Ishikawa (cell line): ENCODE measurements around the gene TACC2.
A peak's percentile ranks its signal among the peaks of the same experiment; 100 is the strongest.

Experiments
- CEBPB ChIP-seq: IDR thresholded peaks from 2 replicates; pipeline ENCODE4 v1.6.1; 2012
- CREB1 ChIP-seq: IDR thresholded peaks from 2 replicates; pipeline ENCODE4 v1.6.1; 2012; ENCODE audit warnings: low read depth
- EGR1 ChIP-seq: IDR thresholded peaks from 2 replicates; pipeline ENCODE4 v1.6.1; 2012
- EP300 ChIP-seq: IDR thresholded peaks from 2 replicates; pipeline ENCODE4 v1.6.1; 2012; ENCODE audit warnings: borderline replicate concordance
- FOXM1 ChIP-seq: IDR thresholded peaks from 2 replicates; pipeline ENCODE4 v1.6.1; 2012; ENCODE audit warnings: low read depth, borderline replicate concordance
- MAX ChIP-seq: IDR thresholded peaks from 2 replicates; pipeline ENCODE4 v1.6.1; 2012
- NFIC ChIP-seq: IDR thresholded peaks from 2 replicates; pipeline ENCODE4 v1.6.1; 2012
- RAD21 ChIP-seq: IDR thresholded peaks from 2 replicates; pipeline ENCODE4 v1.6.1; 2012; ENCODE audit warnings: low read depth
- REST ChIP-seq: IDR thresholded peaks from 2 replicates; pipeline ENCODE4 v1.6.1; 2012; ENCODE audit warnings: low read depth, mild to moderate bottlenecking
- TAF1 ChIP-seq: IDR thresholded peaks from 2 replicates; pipeline ENCODE4 v1.6.1; 2012; ENCODE audit warnings: low read depth, mild to moderate bottlenecking
- TCF12 ChIP-seq: IDR thresholded peaks from 2 replicates; pipeline ENCODE4 v1.6.1; 2012; ENCODE audit warnings: low read depth
- TEAD4 ChIP-seq: IDR thresholded peaks from 2 replicates; pipeline ENCODE4 v1.6.1; 2012
- USF1 ChIP-seq: IDR thresholded peaks from 2 replicates; pipeline ENCODE4 v1.6.1; 2012
- YY1 ChIP-seq: IDR thresholded peaks from 2 replicates; pipeline ENCODE4 v1.6.1; 2012; ENCODE audit warnings: low read depth
- ZBTB7A ChIP-seq: IDR thresholded peaks from 2 replicates; pipeline ENCODE4 v1.6.1; 2012; ENCODE audit warnings: low read depth

Gene TACC2

GRCh38 chr10:122132331-122132755, 143.4 kb downstream of the TACC2 start:
- TF ChIP-seq TAF1, result no peak

GRCh38 chr10:122132882-122133565, 144.1 kb downstream of the TACC2 start:
- TF ChIP-seq EP300, result no peak
- no peak for TF ChIP-seq CEBPB
- no peak for TF ChIP-seq TAF1
- no peak for TF ChIP-seq USF1
- TF ChIP-seq RAD21, result no peak
- no peak for TF ChIP-seq YY1
- TF ChIP-seq TEAD4, result no peak
- TF ChIP-seq MAX, result no peak
- no peak for TF ChIP-seq TCF12

GRCh38 chr10:122135251-122136025, 146.5 kb downstream of the TACC2 start:
- TF ChIP-seq YY1 (no peak), FOXM1 (no peak)

- TF ChIP-seq EGR1 (no peak), CEBPB (no peak), NFIC (no peak), USF1 (no peak)
Observed at GRCh38 chr10:122138831-122139625, 150.1 kb downstream of the TACC2 start.

- TF ChIP-seq YY1 (no peak), RAD21 (no peak), EGR1 (no peak), FOXM1 (no peak), TEAD4 (no peak), USF1 (no peak), TCF12 (no peak), CEBPB (no peak), REST (no peak), CREB1 (no peak), TAF1 (no peak), ZBTB7A (no peak), NFIC (no peak), EP300 (no peak), MAX (no peak)
Observed at GRCh38 chr10:122139627-122140170, 150.7 kb downstream of the TACC2 start.

GRCh38 chr10:122140461-122140902, 151.5 kb downstream of the TACC2 start:
- no peak for TF ChIP-seq USF1
- no peak for TF ChIP-seq TCF12
- peak; percentile 51; the same call in 1 of the 2 replicates for TF ChIP-seq RAD21
- 0 out of 2 replicates have a peak, but pooled peaks have one; percentile 2 for TF ChIP-seq EP300
- TF ChIP-seq FOXM1, result no peak
- no peak for TF ChIP-seq CREB1
